ENCODE measurements around the gene NKX2-4. TPM values are rescaled to one million over a fixed set of nuclear protein-coding genes. Genes with fewer than 3 reads are reported as not detected.

NKX2-4 gene
- total RNA-seq, 1 donor from 2014 or later = not detected

GRCh38 chr20:21360705-21361104, 36.6 kb downstream of the NKX2-4 start:
- no peak overlapping the region for H3K4me2 ChIP-seq (ENCODE audit: low read length)
- H3K9me3 Mint-ChIP-seq (ENCODE audit: unreplicated experiment) = no peaks in the 10 kb centered on the region
- DNase-seq (ENCODE audit: low read depth) (peak; percentile 33), FAIRE-seq (no peak)
- H2AFZ ChIP-seq (ENCODE audit: low read depth, low read length) = no peak overlapping the region
- H3K9me3 ChIP-seq (ENCODE audit: insufficient read depth, low read depth, low read length) = no peaks in the 10 kb centered on the region
- no peak overlapping the region for H3K27ac Mint-ChIP-seq (ENCODE audit: unreplicated experiment)
- H3K9ac ChIP-seq (ENCODE audit: low read length) = no peak overlapping the region
- H3K4me3 Mint-ChIP-seq (ENCODE audit: unreplicated experiment) = no peak overlapping the region
- H3K27ac ChIP-seq (ENCODE audit: low read depth, low read length) = no peak overlapping the region
- H3K4me3 ChIP-seq (ENCODE audit: insufficient read depth, low read depth, low read length) = no peak overlapping the region
- peaks cover 22% of the 10 kb centered on the region for H3K4me1 Mint-ChIP-seq (ENCODE audit: low read depth, unreplicated experiment)
- peaks cover 23% of the 10 kb centered on the region for H3K36me3 ChIP-seq (ENCODE audit: insufficient read depth, low read length)
- no peak for TF ChIP-seq EZH2 (IDR thresholded peaks at IDR 0.05; ENCODE audit: insufficient read depth, low read length)
- TF ChIP-seq CTCF (IDR thresholded peaks at IDR 0.05; ENCODE audit: insufficient read depth, low read depth, low read length) = no peak
- H3K27me3 Mint-ChIP-seq (ENCODE audit: low read depth, unreplicated experiment) = no peaks in the 10 kb centered on the region
- no peaks in the 10 kb centered on the region for H3K27me3 ChIP-seq (ENCODE audit: insufficient read depth, low read length)
- peaks cover 3% of the 10 kb centered on the region for H3K79me2 ChIP-seq (ENCODE audit: insufficient read depth, low read length)
- H3K36me3 Mint-ChIP-seq (ENCODE audit: low read depth, unreplicated experiment) = peaks cover 10% of the 10 kb centered on the region
- no peaks in the 10 kb centered on the region for H3K4me1 ChIP-seq (ENCODE audit: insufficient read depth, low read length)
- H4K20me1 ChIP-seq (ENCODE audit: insufficient read depth, low read length) = peaks cover 6% of the 10 kb centered on the region

- no peaks in the 10 kb centered on the region for H3K27me3 ChIP-seq (ENCODE audit: insufficient read depth, low read length)
- TF ChIP-seq EZH2 (IDR thresholded peaks at IDR 0.05; ENCODE audit: insufficient read depth, low read length) = no peak
- TF ChIP-seq CTCF (IDR thresholded peaks at IDR 0.05; ENCODE audit: insufficient read depth, low read depth, low read length) = no peak
- no peak overlapping the region for H3K27ac ChIP-seq (ENCODE audit: low read depth, low read length)
- DNase-seq (ENCODE audit: low read depth) (no peak), FAIRE-seq (no peak)
- no peaks in the 10 kb centered on the region for H3K9me3 Mint-ChIP-seq (ENCODE audit: unreplicated experiment)
- H3K4me1 ChIP-seq (ENCODE audit: insufficient read depth, low read length) = no peaks in the 10 kb centered on the region
- peaks cover 23% of the 10 kb centered on the region for H3K36me3 ChIP-seq (ENCODE audit: insufficient read depth, low read length)
- H3K36me3 Mint-ChIP-seq (ENCODE audit: low read depth, unreplicated experiment) = peaks cover 10% of the 10 kb centered on the region
- H3K4me3 Mint-ChIP-seq (ENCODE audit: unreplicated experiment) = no peak overlapping the region
- no peak overlapping the region for H2AFZ ChIP-seq (ENCODE audit: low read depth, low read length)
- no peak overlapping the region for H3K4me2 ChIP-seq (ENCODE audit: low read length)
- no peak overlapping the region for H3K27ac Mint-ChIP-seq (ENCODE audit: unreplicated experiment)
- H3K4me1 Mint-ChIP-seq (ENCODE audit: low read depth, unreplicated experiment) = peaks cover 22% of the 10 kb centered on the region
- H3K27me3 Mint-ChIP-seq (ENCODE audit: low read depth, unreplicated experiment) = no peaks in the 10 kb centered on the region
- H3K79me2 ChIP-seq (ENCODE audit: insufficient read depth, low read length) = peaks cover 3% of the 10 kb centered on the region
- no peak overlapping the region for H3K4me3 ChIP-seq (ENCODE audit: insufficient read depth, low read depth, low read length)
- H3K9me3 ChIP-seq (ENCODE audit: insufficient read depth, low read depth, low read length) = no peaks in the 10 kb centered on the region
- peaks cover 6% of the 10 kb centered on the region for H4K20me1 ChIP-seq (ENCODE audit: insufficient read depth, low read length)
- H3K9ac ChIP-seq (ENCODE audit: low read length) = no peak overlapping the region
Measured at GRCh38 chr20:21358737-21359136, 38.6 kb downstream of the NKX2-4 start.

- Histone ChIP-seq H3K4me2 (ENCODE audit: low read length) (no peak overlapping the region), H3K36me3 (ENCODE audit: insufficient read depth, low read length) (peaks cover 21% of the 10 kb centered on the region), H4K20me1 (ENCODE audit: insufficient read depth, low read length) (peaks cover 6% of the 10 kb centered on the region), H3K27me3 (ENCODE audit: insufficient read depth, low read length) (no peaks in the 10 kb centered on the region), H3K4me3 (ENCODE audit: insufficient read depth, low read depth, low read length) (no peak overlapping the region), H3K79me2 (ENCODE audit: insufficient read depth, low read length) (no peaks in the 10 kb centered on the region), H3K27ac (ENCODE audit: low read depth, low read length) (no peak overlapping the region), H2AFZ (ENCODE audit: low read depth, low read length) (no peak overlapping the region), H3K9ac (ENCODE audit: low read length) (no peak overlapping the region), H3K9me3 (ENCODE audit: insufficient read depth, low read depth, low read length) (no peaks in the 10 kb centered on the region), H3K4me1 (ENCODE audit: insufficient read depth, low read length) (peaks cover under 1% of the 10 kb centered on the region)
- peaks cover 6% of the 10 kb centered on the region for H3K36me3 Mint-ChIP-seq (ENCODE audit: low read depth, unreplicated experiment)
- no peak for TF ChIP-seq EZH2 (IDR thresholded peaks at IDR 0.05; ENCODE audit: insufficient read depth, low read length)
- TF ChIP-seq CTCF (IDR thresholded peaks at IDR 0.05; ENCODE audit: insufficient read depth, low read depth, low read length) = no peak
- H3K9me3 Mint-ChIP-seq (ENCODE audit: unreplicated experiment) = no peaks in the 10 kb centered on the region
- peaks cover 23% of the 10 kb centered on the region for H3K4me1 Mint-ChIP-seq (ENCODE audit: low read depth, unreplicated experiment)
- no peaks in the 10 kb centered on the region for H3K27me3 Mint-ChIP-seq (ENCODE audit: low read depth, unreplicated experiment)
- no peak overlapping the region for H3K27ac Mint-ChIP-seq (ENCODE audit: unreplicated experiment)
- H3K4me3 Mint-ChIP-seq (ENCODE audit: unreplicated experiment) = no peak overlapping the region
- FAIRE-seq (no peak), DNase-seq (ENCODE audit: low read depth) (no peak)
Measured at GRCh38 chr20:21357844-21358243, 39.5 kb downstream of the NKX2-4 start.

Measured in astrocyte (in vitro differentiated cells and primary cell).